ENCODE data around the gene TBC1D16.
A peak's percentile ranks its signal among the peaks of the same experiment; 100 is the strongest.

Gene TBC1D16

DNA sequence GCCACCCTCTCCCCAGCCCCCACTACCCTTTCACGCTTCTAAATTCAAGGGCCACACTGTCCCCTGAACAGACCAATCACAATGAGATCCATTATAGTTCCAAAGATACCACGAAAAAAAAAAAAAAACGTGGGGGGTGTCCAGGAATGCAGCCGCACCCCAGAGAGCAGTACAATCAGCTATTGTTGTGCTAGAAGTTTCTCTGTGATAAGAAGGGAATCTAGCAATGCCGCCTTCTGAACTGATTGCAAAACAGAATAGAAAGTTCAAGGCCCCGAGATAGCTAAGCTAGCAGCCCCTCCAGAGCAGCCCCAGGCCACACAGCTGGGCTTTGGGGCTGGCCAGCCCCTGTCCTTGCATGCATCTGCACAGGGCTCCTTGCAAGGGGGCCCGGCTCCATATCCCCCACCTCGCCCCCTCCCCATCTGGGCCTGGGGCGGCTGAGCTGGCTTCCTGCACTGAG, 109.5 kb downstream of the TBC1D16 start:
- TF ChIP-seq, protein P1, sequence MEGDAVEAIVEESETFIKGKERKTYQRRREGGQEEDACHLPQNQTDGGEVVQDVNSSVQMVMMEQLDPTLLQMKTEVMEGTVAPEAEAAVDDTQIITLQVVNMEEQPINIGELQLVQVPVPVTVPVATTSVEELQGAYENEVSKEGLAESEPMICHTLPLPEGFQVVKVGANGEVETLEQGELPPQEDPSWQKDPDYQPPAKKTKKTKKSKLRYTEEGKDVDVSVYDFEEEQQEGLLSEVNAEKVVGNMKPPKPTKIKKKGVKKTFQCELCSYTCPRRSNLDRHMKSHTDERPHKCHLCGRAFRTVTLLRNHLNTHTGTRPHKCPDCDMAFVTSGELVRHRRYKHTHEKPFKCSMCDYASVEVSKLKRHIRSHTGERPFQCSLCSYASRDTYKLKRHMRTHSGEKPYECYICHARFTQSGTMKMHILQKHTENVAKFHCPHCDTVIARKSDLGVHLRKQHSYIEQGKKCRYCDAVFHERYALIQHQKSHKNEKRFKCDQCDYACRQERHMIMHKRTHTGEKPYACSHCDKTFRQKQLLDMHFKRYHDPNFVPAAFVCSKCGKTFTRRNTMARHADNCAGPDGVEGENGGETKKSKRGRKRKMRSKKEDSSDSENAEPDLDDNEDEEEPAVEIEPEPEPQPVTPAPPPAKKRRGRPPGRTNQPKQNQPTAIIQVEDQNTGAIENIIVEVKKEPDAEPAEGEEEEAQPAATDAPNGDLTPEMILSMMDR (conservative IDR thresholded peaks at IDR 0.05; ENCODE audit: low read depth, low read length) = no peak
- H3K4me3 ChIP-seq (ENCODE audit: low read length) = no peak overlapping the region
- no peak for DNase-seq (ENCODE audit: low read depth)

DNA sequence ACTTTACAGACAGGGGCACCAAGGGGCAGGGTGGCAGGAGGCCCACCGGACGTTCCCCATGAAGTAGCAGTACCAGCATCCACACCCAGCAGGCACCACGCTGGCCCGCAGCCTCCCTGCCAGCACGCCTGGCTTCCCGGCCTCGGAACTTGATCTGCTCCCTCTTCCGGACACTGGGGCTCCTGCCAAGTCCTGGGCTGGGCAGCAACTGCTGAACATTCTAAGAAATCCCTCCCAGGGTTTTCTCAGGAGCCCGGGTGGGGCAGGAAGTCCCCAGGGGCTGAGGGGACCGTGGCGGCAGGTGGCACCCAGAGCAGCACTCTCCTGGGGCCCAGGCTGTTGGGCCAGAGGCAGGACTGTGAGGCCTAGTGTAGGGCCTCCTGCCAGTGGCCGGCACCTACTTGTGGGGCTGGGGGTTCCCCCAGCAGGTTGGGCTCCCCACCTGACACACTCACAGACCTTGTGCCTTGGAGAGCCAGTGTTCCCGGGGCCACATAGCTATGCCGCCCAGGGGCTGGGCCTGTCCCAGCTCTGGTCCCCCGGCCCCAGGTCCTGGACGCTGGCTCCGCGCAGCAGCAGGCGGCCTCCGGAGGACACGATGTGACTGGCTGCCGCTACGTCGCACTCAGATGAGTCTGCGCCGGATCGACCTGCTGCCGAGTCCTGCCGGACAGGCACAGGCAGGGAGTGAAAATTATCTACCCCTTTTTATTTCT, 110.3 kb downstream of the TBC1D16 start:
- TF ChIP-seq, protein P1 (conservative IDR thresholded peaks at IDR 0.05; ENCODE audit: low read depth, low read length) = peak; percentile 51
- no peak overlapping the region for H3K4me3 ChIP-seq (ENCODE audit: low read length)
- no peak for DNase-seq (ENCODE audit: low read depth)

DNA sequence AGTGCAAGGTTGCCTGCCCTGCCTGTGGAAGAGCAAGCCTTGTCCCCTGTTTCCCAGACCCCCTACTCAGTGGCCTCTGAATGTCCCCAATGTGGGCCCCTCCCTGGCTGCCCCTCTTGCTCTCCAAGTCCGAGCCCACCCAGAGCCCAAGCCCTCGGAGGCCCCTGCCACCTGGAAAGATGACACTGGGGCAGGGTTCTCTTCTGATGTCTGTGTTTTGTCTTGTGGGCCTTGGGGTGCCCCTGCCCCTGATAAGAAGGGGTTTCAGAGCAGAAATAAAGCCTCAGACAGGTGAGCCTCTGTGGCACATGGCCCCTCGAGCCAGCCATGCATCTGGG, 111.1 kb downstream of the TBC1D16 start:
- TF ChIP-seq, protein P1 (conservative IDR thresholded peaks at IDR 0.05; ENCODE audit: low read depth, low read length) = no peak
- H3K4me3 ChIP-seq (ENCODE audit: low read length) = no peak overlapping the region
- DNase-seq (ENCODE audit: low read depth) = no peak

DNA sequence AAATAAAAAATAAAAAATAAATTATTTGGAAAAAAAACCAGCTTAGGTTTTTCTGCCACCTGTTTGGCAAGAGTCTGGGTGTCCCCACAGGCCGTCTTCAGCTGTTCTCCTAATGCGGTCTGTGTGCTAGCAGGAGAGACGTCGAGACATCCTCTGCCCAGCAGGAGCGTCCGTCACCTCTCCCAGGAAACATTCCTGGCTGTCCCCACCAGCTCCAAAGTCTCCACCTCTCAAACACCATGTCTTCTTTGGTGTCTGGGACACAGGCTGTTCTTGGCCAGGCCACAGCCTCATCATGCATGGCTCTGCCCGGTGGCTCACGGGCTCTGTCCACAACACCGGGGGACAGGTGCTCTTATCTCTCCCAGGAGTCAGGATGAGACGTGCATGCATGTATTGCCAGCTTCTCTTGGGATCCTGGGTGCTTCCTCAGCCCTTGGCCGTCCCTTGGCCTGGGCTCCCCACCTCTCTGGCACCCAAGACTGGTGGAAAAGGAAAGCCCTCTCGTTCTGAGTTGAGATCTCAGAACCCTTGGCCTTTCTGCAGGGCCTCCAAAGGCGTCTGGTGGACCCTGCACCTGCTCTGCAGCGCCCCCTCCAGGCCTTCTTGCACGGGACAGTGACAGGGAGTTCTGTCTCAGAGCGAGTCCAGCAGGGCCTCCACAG, 111.6 kb downstream of the TBC1D16 start:
- H3K4me3 ChIP-seq (ENCODE audit: low read length) = no peak overlapping the region
- TF ChIP-seq, protein P1 (conservative IDR thresholded peaks at IDR 0.05; ENCODE audit: low read depth, low read length) = peak; percentile 73
- DNase-seq (ENCODE audit: low read depth) = no peak

DNA sequence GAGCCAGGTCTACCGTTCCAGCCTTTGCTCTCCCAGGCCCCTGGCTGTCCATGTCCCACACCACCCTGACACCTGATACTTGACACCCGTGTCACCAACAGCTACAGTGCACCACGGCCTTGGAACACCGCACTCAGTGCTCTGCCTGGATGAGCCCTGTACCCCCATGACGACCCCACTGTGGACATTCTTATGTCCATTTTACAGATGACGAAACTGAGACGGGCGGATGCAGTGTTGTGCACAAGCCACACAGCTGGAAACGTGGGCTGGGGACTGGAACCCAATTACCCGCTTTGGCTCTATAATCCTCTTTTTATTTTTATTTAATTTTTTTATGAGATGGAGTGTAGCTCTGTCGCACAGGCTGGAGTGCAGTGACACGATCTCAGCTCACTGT, 112.9 kb downstream of the TBC1D16 start:
- H3K4me3 ChIP-seq (ENCODE audit: low read length) = no peak overlapping the region
- TF ChIP-seq, protein P1 (conservative IDR thresholded peaks at IDR 0.05; ENCODE audit: low read depth, low read length) = no peak
- DNase-seq (ENCODE audit: low read depth) = no peak

DNA sequence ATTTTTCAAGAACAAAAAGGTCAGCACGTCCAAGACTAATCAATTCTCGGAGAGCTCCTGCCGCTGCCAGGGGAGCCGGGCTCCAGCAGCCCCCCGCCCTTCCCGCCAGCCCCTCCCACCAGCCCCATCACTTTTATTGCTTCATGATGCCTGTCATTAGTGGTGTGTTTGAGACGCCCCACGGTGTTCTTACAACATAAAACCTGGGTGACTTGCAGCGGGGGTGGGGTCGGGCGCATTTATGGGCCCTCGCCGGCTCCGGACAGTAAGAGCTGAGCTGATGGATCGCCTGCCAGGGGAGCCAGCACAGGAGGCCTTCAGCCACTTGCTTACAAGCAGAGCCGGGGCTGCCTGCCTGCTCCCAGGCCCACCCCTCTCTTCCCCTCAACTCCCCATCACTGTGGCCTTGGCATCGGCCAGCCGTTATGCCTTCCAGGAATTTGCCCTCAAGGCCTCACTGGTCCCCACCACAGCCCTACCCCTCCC, 113.5 kb downstream of the TBC1D16 start:
- TF ChIP-seq, protein P1 (conservative IDR thresholded peaks at IDR 0.05; ENCODE audit: low read depth, low read length) = no peak
- H3K4me3 ChIP-seq (ENCODE audit: low read length) = no peak overlapping the region

More for the DNA sequence above, 113.5 kb downstream of the TBC1D16 start:
- DNase-seq (ENCODE audit: low read depth) = no peak

Data from retinal pigment epithelial cell (primary cell).